Breast epithelium (tissue), 3 donors: ENCODE results near the gene HTR4.

ENCODE experiments used
- POLR2A ChIP-seq: fragments of 450-650 bp; IDR thresholded peaks from one replicate; pipeline ENCODE4 v1.6.1; 2016; ENCODE audit warnings: antibody characterized with exemption, mild to moderate bottlenecking, moderate library complexity
- POLR2AphosphoS5 ChIP-seq, 3 donors: sonication (generic); formaldehyde crosslinking; IDR thresholded peaks; one replicate each; pipeline ENCODE4 v1.6.1; 2017; ENCODE audit warnings: antibody characterized with exemption in 3 of 3
- TF ChIP-seq, protein P1 (sequence below), 3 donors: fragments of 450-650 bp; IDR thresholded peaks; one replicate each; pipeline ENCODE4 v1.5.1; 2016 to 2017; ENCODE audit warnings: antibody characterized with exemption in 3 of 3, mild to moderate bottlenecking in 3 of 3, moderate library complexity in 3 of 3

DNA sequence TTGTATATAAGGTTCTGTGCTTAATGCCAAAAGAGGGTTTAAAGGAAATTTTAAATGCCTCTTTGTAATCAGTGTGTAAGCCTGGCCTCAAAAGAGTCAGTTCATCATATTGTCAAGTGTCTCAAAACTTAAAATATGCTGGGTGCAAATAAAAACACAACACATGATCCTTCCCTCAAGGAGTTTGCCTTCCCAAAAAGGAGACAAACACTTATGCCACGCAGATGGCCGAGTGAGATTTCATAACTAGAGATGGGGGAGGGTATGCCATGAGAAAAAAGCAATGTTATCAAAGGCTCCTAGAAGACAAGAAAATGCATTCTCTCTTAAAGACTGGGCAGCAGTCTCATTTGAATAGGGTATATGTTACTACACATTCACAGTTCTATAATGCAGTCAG lies 215.4 kb downstream of the HTR4 start:
- TF ChIP-seq, protein P1, sequence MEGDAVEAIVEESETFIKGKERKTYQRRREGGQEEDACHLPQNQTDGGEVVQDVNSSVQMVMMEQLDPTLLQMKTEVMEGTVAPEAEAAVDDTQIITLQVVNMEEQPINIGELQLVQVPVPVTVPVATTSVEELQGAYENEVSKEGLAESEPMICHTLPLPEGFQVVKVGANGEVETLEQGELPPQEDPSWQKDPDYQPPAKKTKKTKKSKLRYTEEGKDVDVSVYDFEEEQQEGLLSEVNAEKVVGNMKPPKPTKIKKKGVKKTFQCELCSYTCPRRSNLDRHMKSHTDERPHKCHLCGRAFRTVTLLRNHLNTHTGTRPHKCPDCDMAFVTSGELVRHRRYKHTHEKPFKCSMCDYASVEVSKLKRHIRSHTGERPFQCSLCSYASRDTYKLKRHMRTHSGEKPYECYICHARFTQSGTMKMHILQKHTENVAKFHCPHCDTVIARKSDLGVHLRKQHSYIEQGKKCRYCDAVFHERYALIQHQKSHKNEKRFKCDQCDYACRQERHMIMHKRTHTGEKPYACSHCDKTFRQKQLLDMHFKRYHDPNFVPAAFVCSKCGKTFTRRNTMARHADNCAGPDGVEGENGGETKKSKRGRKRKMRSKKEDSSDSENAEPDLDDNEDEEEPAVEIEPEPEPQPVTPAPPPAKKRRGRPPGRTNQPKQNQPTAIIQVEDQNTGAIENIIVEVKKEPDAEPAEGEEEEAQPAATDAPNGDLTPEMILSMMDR (IDR thresholded peaks at IDR 0.05), result no peak
- TF ChIP-seq POLR2AphosphoS5 (IDR thresholded peaks at IDR 0.05) (no peak), POLR2A (no peak)
